GM19023 (cell line): ENCODE measurements around the gene OR10J1.
"Not testable (repeated sequence)": the region's sequence is repeated elsewhere in the genome, so short reads cannot be mapped to it uniquely, and the experiment has no call there.

Experiments
- ATAC-seq: cut with Tn5 transposase; IDR thresholded peaks from one replicate; pipeline ENCODE4 v1.9.1; 2021; ENCODE audit warnings: mild to moderate bottlenecking, moderate library complexity; ENCODE audit not compliant: unreplicated experiment

Gene OR10J1

GRCh38 chr1:159439422-159439821, at the start of gene OR10J1:
TSS of gene OR10J1 (plus strand) at chr1:159439722. CDS start at chr1:159439792, 70 bp downstream.
- no peak for ATAC-seq

- no peak for ATAC-seq
Observed at GRCh38 chr1:159406821-159407220, 32.7 kb upstream of the OR10J1 start.

GRCh38 chr1:159408862-159409400, 30.6 kb upstream of the OR10J1 start:
- no peak for ATAC-seq

GRCh38 chr1:159421821-159422220, 17.7 kb upstream of the OR10J1 start:
- ATAC-seq, result no peak

GRCh38 chr1:159428536-159428935, 11.0 kb upstream of the OR10J1 start:
- ATAC-seq, result no peak

GRCh38 chr1:159429074-159429861, 10.3 kb upstream of the OR10J1 start:
- no peak for ATAC-seq

- no peak for ATAC-seq
Observed at GRCh38 chr1:159430985-159431384, 8.5 kb upstream of the OR10J1 start.

- ATAC-seq, result no peak
Observed at GRCh38 chr1:159431904-159432303, 7.6 kb upstream of the OR10J1 start, which contains the start of gene OR10J4. TSS of gene OR10J4 (plus strand) at chr1:159432204.

GRCh38 chr1:159436469-159436868, 3.1 kb upstream of the OR10J1 start:
- ATAC-seq, result no peak

GRCh38 chr1:159441360-159441759, 1.8 kb downstream of the OR10J1 start:
- ATAC-seq, result no peak

- ATAC-seq, result no peak
Observed at GRCh38 chr1:159442428-159442827, 2.9 kb downstream of the OR10J1 start.

GRCh38 chr1:159443066-159443750, 3.7 kb downstream of the OR10J1 start:
- ATAC-seq, result no peak

- ATAC-seq, result no peak
Observed at GRCh38 chr1:159444511-159444910, 5.0 kb downstream of the OR10J1 start.

GRCh38 chr1:159448181-159448580, 8.7 kb downstream of the OR10J1 start:
- no peak for ATAC-seq

- not testable (repeated sequence) for ATAC-seq
Observed at GRCh38 chr1:159449605-159450004, 10.1 kb downstream of the OR10J1 start.

- no peak for ATAC-seq
Observed at GRCh38 chr1:159459551-159459950, 20.0 kb downstream of the OR10J1 start.

- ATAC-seq, result no peak
Observed at GRCh38 chr1:159465191-159465603, 25.7 kb downstream of the OR10J1 start.

GRCh38 chr1:159468321-159468720, 28.8 kb downstream of the OR10J1 start:
- no peak for ATAC-seq

GRCh38 chr1:159469921-159470533, 30.5 kb downstream of the OR10J1 start:
- no peak for ATAC-seq

- no peak for ATAC-seq
Observed at GRCh38 chr1:159473335-159473734, 33.8 kb downstream of the OR10J1 start.

GRCh38 chr1:159474926-159475325, 35.4 kb downstream of the OR10J1 start:
- no peak for ATAC-seq
